Adrenal gland (tissue), 5 donors: ENCODE results near the gene KDSR.

ENCODE experiments used
- CTCF ChIP-seq, 6 experiments: fragments of 450-650 bp in 4 of 6; fragments of 200-600 bp in 2 of 6; sonication (generic) in 1 of 6; IDR thresholded peaks; 1 replicate in 5 of 6; 2 replicates in 1 of 6; pipeline versions ENCODE4 v1.5.1 to v1.8.0; 2016 to 2021; ENCODE audit warnings: antibody characterized with exemption in 6 of 6, mild to moderate bottlenecking in 2 of 6, moderate library complexity in 1 of 6
- POLR2A ChIP-seq, 2 donors: fragments of 450-650 bp; IDR thresholded peaks; one replicate each; pipeline ENCODE4 v1.6.1; 2017; ENCODE audit warnings: antibody characterized with exemption in 2 of 2, mild to moderate bottlenecking in 2 of 2, moderate library complexity in 1 of 2
- donor health status: DM: no; HTN: no; CAD: no.

GRCh38 chr18:63314062-63314790 lies 52.8 kb downstream of the KDSR start:
- TF ChIP-seq CTCF (IDR thresholded peaks at IDR 0.05) (no peak), POLR2A (IDR thresholded peaks at IDR 0.05) (no peak)
